Measurements from ENCODE around the gene CELF2. TPM values are rescaled to one million over a fixed set of nuclear protein-coding genes. Genes with fewer than 3 reads are reported as not detected.

The CELF2 gene
- total RNA-seq, 1 experiment from 2014 or later: 0.27 TPM

DNA sequence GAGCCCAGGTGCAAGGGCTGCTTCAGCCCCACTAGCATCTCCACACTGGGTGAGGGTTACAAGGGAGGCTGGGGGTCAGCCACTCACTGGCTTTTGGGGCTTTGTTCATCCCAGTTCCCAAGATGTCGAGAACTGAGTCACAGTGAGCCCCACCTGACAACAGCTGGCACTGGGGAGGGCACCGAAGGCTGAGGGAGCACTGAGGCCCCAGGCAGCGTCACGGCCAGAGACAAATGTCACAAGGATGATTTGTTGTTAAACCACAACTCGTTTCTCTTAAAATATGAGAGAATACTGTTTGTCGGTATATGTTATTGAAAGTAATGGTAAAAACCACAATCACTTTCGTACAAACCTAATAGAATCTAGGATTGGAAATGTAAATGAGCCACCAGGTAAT, 219.9 kb downstream of the CELF2 start:
- DNase-seq (ENCODE audit: extremely low read depth, low read depth): no peak

DNA sequence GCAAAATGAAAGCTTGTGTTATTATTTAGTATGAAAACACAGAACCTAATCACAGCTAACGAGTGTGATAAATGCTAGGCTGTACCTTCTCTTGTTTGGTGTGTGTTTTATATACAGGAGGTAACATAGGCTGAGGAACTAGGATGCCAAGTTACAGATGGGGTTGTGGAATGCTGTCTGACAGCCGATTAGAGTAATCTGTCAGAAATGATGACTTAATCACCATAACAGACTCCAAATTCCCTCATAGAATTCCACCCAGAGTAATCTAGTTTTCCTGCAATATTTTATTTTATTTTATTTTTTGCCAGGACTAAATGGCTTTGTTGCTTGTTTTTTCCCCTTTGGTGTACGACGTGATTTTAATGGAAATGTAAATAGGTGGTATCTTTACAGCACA, 221.2 kb downstream of the CELF2 start:
- no peak for DNase-seq (ENCODE audit: extremely low read depth, low read depth)

DNA sequence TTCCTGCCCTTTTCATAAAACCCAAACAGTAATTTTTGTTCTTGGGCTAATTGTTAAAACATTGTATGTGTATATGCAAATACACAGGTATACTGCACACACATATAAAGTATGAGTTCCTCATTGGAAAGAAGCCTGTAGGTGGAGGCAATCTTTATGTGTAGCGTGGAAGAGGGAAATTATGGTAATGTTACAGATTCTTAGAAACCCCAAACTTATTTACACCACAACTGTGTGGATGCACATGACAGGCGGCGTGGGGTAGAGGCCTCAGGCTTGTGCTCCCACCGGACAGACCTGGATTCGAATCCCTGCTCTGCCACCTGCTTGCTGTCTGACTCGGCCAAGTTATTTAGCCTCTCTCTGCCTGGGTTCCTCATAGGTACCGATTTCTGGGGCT, 223.0 kb downstream of the CELF2 start:
- no peak for DNase-seq (ENCODE audit: extremely low read depth, low read depth)

DNA sequence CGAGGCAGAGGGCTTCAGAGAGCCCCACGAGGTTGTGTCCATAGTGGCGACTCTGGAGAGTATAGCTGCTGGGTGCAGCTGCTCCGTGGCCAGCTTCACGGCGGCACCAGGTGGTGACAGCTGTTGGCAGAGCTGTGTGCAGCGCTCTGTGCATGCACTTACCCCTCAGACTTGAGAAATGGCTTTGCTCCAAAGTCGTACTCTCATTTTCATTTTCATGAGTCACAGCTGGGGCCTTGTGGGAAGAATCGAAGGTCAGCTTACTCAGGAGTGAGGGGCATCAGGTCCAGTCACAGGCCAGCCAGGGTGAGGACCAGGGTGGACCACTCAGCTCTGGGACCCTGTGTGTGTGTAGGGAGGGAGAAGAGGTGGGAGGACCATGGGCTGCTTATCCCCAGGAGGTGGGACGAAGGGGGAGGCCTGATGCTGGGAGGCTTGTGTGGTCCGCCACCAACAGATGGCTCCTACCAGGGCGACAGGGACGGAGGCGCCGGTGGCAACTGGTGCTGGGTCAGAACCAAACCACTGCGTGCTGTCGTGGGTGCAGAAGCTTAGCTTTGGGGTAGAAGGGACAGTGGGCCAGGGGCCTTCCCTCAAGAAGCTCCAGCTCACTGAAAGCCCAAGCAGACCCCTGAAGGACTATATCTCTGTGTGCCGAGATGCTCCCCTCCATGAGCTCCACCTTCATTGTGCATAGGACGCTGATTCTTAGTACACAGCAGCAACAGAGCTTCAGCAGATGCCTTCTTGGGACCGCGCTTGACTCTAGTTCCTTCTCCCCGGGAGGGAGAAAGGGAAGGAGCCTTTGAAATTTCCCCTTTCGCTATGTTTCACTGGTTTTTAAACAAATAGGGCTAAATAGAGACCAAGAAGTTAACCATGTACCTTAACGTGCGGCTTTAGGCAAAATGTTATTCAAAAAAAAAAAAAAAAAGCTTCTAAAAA, 225.0 kb downstream of the CELF2 start:
- no peak for DNase-seq (ENCODE audit: extremely low read depth, low read depth)

DNA sequence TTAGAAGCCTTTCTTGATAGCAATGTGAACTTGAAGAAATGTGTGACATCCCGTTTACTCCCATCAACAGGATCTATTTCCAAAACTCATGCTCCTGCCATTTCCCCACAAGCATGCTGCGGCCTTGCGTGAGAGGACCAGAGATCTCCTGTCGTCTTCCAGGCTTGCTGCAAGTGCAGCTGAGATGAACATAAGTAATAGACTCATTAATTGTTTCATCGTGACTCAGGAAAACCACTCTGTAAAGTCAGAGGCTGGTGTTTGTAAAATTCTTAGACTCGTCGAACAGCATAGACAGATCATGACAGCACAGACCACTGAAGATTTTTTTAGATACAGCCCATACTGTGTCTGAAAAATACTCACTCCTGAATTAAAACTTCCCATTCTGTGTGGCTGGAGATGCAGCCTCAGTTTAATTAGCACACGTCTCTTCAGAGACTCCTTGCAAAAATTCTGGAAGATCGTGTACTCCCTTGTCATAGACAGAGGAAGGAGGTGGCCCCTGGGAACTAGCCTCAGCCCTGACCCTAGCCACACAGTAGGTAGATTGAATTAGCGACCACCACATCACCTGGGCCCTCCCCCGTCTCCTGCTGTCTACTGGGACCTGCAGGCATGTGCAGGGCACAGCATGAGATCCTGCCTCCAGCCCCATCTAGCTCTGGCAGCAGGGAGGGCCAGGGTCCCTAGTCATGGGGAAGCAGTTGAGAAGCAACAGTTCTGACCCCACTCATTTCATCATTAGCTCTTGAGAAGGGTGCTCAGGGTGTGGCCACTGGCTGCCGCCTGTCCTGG, 226.0 kb downstream of the CELF2 start:
- no peak for DNase-seq (ENCODE audit: extremely low read depth, low read depth)

DNA sequence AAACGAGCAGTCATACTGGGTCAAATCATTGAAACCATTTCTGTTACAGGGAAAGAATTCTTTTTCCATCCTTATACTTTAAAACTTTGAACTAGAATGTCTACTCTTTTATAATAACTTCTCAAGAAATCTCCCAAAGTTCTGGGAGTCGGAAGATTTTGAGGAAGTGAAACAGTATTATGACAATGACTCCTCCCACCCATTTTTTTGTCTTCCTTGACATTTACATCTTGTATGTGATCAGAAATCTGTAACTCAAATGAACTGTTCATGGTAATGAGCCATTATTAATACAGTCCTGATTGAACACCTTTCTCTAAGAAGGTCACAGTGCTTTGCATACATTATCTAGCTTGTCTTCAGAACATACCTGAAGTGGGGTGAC, 227.4 kb downstream of the CELF2 start:
- no peak for DNase-seq (ENCODE audit: extremely low read depth, low read depth)

DNA sequence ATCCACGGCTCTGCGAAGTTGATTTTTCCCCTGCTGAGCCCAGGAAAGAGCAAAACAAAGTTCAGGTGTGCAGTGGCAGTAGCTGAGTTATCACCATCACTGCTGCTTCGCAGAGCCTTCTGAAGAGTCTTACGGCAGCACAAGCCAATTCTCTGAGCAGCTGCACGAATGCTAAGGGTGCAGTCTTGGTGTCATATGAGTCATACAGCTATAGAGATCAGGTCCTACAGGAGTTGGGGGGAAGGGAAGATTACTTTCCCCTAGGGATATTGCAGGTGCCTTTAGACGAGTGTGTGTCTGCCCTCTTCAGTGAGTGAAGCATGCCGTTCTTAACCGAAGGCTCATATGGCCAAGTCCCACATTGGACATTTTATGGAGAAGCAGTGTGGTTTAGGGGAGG, 227.8 kb downstream of the CELF2 start:
- DNase-seq (ENCODE audit: extremely low read depth, low read depth): no peak

DNA sequence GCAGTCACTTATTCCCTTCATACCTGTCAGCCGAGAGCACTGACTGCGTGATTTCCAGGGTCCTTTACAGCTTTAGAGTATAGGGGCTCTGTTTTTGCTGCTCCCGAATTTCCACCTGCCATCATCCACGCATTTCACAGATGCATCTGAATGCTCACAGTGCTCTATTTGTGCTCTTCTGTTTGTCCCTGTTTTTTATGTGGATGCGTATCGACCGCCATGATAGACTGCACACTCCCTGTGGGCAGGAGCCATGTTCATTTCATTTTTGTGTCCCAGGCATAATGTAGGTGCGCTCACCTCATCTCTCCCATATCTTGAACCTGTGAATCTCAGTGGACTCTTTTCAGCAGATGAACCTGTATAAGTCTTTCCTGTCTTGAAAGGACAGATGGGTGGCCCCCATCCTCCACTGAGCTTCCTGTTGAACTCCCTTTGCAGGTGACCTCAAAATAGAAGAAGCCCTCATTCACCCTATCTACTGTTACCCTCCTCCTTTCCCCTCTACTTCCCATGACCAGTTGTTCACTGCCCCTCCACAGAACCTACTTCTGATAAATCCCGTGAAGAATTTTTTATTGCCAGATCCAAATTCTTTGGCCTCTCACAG, 228.4 kb downstream of the CELF2 start:
- no peak for DNase-seq (ENCODE audit: extremely low read depth, low read depth)

DNA sequence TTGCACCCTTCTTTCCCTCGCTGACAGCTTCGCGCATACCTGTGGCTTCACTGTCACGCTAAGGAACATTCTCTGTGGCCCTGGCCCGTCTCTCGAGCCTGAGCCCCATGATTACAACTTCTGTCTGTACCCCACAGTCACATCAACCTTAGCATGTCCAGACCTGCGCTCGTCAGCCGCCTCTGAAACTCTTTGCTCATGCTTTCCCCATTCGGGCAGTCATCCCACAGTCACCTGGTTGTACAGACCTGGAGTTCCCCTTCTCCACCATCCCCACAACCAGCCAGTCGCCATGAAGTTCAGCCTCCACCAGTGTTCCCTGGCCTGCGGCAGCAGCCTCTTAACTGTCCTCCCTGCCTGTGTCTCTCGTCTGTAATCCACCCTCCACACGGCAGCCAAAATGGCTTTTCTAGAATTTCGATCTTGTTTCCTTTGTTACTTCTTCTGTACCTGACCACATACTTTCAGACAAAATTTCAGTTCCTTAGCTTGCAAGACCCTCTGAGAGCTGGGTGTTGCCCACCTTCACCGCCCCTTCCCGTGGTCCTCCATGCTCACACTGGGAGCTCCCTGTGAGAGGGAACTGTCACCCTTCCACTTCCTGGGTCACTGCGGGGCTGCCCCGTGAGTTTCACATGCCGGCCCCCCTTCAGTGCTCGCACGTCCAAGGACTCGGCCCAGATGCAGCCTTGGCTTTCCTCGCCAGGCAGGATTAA, 229.2 kb downstream of the CELF2 start:
- no peak for DNase-seq (ENCODE audit: extremely low read depth, low read depth)

DNA sequence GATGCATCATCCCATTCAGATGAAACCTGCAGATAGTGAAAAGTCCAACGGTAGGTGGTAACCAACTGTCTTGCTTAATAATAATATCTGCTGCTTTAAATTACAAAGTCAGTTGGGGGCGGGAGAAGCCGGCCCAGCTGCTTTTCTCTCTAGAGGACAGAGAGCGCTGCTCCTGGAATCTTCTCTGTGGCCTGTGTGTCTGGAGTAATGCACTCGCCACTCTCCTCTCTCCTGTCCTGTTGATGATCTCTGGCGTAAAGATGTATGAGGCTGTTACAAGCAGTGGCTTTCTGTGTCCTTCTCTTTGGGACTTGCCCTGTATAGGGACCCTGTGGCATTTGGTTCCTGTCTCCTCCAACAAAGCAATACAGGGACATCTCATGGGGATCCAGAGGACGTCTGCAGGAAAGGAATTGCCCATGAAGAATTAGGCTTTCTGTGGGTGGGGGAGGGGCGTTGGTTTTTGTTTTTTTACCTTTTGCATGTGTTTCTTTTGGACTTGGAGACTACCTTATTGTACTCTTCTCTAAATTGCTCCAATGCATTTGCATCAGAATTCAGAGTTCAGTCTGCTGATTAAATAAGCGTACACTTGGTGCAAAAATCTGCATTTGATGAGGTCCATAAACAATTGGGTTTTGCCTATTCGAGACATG, 231.6 kb downstream of the CELF2 start:
- no peak for DNase-seq (ENCODE audit: extremely low read depth, low read depth)

DNA sequence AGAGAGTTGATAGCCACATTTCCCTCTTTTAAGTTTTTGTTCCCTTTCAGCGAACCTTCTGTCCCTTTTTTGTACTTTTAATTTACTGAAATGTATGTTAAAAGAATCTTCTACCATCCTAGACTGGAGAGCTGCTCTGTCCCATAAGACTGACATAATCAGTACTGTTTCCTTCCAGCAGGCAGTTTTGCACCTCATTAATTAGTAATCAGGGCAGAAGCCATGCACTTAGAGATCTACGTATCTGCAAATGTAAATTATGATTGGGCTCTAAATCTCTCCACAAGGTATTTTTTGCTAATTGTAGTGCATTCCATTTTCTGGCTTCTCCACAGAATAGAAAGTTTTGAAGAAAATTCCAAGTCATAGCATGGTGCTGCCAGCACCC, 232.1 kb downstream of the CELF2 start:
- DNase-seq (ENCODE audit: extremely low read depth, low read depth): no peak

DNA sequence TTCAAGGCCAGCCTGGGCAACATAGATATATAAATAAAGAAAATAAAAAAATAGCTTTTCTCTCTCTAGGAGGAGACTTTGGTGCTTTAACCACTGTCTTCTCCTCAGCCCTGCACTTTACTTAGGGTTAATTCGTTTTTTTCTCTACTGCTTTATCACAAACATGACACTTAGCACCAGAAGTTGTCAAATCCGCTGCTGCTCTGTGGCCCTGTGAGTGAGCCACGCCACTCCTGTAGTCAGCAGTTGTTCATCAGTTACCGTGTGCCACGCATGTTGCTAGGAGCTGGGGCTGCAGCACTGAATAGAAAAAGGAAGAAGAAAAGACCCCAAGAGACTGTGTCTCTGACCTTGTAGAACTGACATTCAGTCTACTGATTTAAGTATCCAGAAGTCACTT, 232.6 kb downstream of the CELF2 start:
- DNase-seq (ENCODE audit: extremely low read depth, low read depth): no peak

DNA sequence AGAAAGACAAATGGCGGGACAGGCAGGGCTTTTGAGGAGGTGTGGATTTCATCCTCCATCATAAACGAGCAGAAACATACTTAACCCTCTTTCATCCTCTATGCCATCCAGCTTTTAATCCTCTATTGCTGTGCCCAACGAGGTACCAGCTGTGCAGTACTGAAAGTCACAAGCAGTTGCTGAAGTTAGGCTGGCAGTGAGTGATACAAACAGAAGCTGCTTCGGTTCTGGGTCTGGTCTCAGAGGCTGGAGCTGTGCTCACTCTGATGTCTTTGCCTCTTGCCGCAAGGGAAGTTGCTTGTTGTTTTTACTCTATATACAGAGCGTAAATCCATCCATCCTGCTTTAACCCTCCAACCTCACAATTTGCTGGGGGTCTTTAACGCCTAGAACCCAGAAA, 235.2 kb downstream of the CELF2 start:
- DNase-seq (ENCODE audit: extremely low read depth, low read depth): no peak

DNA sequence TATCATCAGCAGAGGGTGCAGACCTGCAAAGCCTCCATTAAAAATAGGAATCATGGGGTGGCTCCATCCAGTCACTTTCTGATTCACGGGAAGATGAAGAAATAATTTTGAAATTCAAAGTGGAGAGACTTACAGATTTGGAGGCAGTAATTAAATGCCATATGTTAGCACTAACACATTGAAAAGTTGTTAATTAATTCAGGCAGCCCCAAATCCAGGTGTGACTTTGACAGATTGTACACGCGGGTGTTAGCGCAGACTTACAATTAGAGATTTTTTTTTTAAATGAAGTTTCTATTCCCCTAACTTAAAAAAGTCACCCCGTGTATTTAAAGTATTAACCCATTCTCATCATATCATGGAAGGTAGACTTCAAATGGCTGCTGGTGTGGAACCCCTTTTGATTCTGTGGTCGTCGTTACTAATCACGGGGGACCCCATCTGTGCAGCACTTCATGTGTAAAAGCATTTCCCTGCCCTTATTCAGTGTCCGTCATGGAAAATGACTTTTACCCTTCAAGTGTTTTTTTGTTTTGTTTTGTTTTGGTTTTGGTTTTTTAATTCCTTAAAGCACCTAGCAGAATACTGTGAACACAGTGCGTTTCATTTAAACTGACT, 235.8 kb downstream of the CELF2 start:
- no peak for DNase-seq (ENCODE audit: extremely low read depth, low read depth)

DNA sequence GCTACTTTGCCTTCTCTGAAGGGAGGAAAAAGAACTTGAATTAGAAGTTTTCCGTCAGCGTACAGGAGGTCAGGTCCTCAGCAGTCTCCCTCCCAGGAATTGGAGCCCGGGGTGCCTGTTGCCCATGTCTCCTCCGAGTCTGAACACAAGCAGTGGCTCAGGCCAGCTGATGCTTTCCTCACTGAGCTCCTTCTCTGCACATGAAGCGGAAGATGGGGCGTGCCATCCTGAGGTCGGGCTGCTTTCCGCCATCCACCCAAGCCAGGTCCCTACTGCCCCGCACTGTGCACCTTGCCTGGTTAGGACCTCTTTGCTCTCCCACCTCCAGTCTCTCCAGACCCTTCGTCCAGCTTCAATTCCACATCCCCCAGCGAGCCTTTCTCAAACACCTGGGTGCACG, 237.5 kb downstream of the CELF2 start:
- DNase-seq (ENCODE audit: extremely low read depth, low read depth): no peak

DNA sequence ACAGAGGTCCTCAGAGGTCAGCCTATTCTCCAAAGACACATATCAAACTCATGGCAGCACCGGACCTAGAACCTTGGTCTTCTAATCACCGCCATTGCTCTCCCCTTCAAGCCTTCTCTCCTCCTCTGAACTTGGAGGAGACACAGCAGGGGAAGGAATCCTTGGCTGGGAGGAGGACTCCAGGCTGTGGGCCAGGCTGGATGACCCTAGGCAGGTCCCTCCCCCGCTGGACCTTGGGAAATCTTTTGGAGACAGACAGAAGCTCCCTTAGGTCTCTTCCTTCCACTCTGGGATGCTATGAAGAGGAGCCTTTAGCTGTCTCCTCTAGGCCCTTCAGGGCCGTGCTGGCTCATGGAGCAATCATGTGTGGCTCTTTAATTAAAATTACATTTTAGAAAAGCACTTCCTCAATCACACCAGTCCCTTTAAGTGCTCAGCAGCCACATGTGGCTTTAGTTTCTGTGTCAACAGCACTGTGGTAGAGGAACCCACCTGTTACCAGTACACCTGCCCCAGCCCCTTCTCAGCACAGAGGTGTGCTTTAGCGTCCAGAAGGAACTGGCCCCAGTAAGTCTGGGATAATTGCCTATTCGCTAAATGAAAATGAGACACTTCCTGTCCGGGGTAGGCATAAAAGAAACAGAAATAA, 238.2 kb downstream of the CELF2 start:
- no peak for DNase-seq (ENCODE audit: extremely low read depth, low read depth)

DNA sequence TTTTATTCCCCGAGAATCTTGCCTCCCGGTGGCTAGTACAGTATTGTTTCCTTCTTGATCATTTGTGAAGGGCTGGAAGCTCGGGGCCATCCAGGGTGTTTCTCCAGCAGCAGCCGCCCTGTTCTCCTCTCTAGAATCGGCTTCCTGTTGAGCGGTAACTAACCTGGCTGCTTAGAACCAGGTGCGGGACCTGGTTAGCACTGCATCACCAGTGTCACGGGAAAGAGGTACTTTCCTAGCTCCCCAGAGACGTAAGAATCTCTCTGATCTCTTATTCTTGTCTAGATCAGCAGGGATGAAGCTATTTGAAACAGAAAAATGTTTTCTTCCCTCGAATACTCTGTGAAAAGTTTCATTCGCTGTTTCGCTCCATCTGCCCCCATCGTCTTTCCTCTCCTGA, 239.2 kb downstream of the CELF2 start:
- no peak for DNase-seq (ENCODE audit: extremely low read depth, low read depth)

DNA sequence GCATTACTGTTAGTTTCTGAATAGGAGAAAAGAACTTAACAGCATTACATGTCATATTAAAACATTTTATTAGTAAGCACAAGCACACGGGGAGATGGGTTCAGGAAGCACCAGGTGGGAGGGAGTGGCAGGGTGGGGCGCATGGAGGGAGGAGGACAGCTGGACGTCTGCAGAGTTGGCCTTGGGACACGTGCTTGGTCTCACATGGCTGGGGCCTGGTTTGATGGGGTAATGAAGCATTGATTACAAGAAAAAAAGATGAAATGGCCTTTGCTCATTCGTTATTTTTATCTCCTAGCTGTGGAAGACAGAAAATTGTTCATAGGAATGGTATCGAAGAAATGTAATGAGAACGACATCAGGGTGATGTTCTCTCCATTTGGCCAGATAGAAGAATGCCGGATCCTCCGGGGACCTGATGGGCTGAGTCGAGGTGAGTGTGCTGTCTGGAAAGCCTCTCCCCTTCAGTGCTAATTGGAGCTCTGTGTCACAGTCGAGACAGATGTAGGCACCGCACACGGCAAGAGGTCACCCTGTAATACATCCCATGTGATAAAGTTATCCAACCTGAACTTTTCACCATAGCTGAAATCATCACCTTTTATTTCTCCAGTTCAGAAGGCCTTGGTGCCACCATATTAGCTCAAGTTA, 239.9 kb downstream of the CELF2 start:
- no peak for DNase-seq (ENCODE audit: extremely low read depth, low read depth)

DNA sequence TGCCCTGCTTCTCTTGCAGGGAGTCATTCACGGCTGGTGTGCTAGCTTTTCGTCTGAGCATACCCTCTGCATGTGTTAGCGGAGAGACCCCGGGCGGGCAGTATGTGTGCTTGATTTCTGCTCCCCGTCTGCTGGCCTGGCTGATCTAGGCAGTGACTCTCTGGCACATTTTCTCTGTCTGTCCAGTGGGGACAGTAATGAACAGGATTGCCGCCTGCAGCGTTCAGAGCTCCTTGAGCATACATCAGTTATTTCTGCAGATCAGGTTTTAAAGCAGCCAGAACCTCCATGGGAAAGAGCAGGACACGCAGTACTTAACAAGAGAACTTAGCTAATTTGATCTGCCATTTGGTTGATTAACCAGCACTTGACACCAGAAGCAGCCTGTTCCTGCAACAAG, 242.5 kb downstream of the CELF2 start:
- DNase-seq (ENCODE audit: extremely low read depth, low read depth): no peak

All from NCI-H460 (cell line).